Ishikawa (cell line): ENCODE data around the gene NPTX1.

Experiments used
- CEBPB ChIP-seq: IDR thresholded peaks from 2 replicates; pipeline ENCODE4 v1.6.1; 2012
- EGR1 ChIP-seq: IDR thresholded peaks from 2 replicates; pipeline ENCODE4 v1.6.1; 2012
- EP300 ChIP-seq: IDR thresholded peaks from 2 replicates; pipeline ENCODE4 v1.6.1; 2012; ENCODE audit warnings: borderline replicate concordance
- FOXM1 ChIP-seq: IDR thresholded peaks from 2 replicates; pipeline ENCODE4 v1.6.1; 2012; ENCODE audit warnings: low read depth, borderline replicate concordance
- NFIC ChIP-seq: IDR thresholded peaks from 2 replicates; pipeline ENCODE4 v1.6.1; 2012
- RAD21 ChIP-seq: IDR thresholded peaks from 2 replicates; pipeline ENCODE4 v1.6.1; 2012; ENCODE audit warnings: low read depth
- TAF1 ChIP-seq: IDR thresholded peaks from 2 replicates; pipeline ENCODE4 v1.6.1; 2012; ENCODE audit warnings: low read depth, mild to moderate bottlenecking
- TCF12 ChIP-seq: IDR thresholded peaks from 2 replicates; pipeline ENCODE4 v1.6.1; 2012; ENCODE audit warnings: low read depth
- YY1 ChIP-seq: IDR thresholded peaks from 2 replicates; pipeline ENCODE4 v1.6.1; 2012; ENCODE audit warnings: low read depth
- ZBTB7A ChIP-seq: IDR thresholded peaks from 2 replicates; pipeline ENCODE4 v1.6.1; 2012; ENCODE audit warnings: low read depth
- TF ChIP-seq, protein P1 (sequence below): IDR thresholded peaks from 2 replicates; pipeline ENCODE4 v1.6.1; 2012
- TF ChIP-seq, protein P2 (sequence below): IDR thresholded peaks from 2 replicates; pipeline ENCODE4 v1.6.1; 2012
- TF ChIP-seq, protein P3 (sequence below): IDR thresholded peaks from 2 replicates; pipeline ENCODE4 v1.6.1; 2012; ENCODE audit warnings: low read depth, mild to moderate bottlenecking

DNA sequence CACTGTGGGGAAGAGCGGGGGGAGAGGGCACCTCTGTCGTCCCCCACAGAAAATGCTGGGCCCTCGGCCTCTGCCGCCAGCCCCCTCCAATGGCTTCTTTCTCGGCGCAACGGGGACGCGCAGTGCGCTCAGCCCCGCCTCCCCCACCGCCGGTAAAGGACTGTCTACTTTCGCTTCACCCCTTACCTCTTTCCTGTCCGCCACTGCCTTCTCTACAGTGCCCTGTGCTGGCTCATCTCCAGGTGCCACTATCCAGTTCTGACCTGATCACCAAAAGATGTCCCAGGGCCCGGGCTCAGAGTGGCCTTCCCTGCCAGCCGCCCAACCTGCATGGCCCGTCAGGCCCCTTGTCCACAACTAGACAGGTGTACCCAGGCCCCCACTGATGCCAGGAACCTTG lies 54.1 kb downstream of the NPTX1 start:
- no peak for TF ChIP-seq TAF1
- no peak for TF ChIP-seq YY1
- no peak for TF ChIP-seq RAD21
- no peak for TF ChIP-seq CEBPB
- no peak for TF ChIP-seq EP300
- TF ChIP-seq, protein P1, sequence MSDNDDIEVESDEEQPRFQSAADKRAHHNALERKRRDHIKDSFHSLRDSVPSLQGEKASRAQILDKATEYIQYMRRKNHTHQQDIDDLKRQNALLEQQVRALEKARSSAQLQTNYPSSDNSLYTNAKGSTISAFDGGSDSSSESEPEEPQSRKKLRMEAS = no peak
- no peak for TF ChIP-seq TCF12
- TF ChIP-seq, protein P2, sequence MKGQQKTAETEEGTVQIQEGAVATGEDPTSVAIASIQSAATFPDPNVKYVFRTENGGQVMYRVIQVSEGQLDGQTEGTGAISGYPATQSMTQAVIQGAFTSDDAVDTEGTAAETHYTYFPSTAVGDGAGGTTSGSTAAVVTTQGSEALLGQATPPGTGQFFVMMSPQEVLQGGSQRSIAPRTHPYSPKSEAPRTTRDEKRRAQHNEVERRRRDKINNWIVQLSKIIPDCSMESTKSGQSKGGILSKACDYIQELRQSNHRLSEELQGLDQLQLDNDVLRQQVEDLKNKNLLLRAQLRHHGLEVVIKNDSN = no peak
- TF ChIP-seq, protein P3, sequence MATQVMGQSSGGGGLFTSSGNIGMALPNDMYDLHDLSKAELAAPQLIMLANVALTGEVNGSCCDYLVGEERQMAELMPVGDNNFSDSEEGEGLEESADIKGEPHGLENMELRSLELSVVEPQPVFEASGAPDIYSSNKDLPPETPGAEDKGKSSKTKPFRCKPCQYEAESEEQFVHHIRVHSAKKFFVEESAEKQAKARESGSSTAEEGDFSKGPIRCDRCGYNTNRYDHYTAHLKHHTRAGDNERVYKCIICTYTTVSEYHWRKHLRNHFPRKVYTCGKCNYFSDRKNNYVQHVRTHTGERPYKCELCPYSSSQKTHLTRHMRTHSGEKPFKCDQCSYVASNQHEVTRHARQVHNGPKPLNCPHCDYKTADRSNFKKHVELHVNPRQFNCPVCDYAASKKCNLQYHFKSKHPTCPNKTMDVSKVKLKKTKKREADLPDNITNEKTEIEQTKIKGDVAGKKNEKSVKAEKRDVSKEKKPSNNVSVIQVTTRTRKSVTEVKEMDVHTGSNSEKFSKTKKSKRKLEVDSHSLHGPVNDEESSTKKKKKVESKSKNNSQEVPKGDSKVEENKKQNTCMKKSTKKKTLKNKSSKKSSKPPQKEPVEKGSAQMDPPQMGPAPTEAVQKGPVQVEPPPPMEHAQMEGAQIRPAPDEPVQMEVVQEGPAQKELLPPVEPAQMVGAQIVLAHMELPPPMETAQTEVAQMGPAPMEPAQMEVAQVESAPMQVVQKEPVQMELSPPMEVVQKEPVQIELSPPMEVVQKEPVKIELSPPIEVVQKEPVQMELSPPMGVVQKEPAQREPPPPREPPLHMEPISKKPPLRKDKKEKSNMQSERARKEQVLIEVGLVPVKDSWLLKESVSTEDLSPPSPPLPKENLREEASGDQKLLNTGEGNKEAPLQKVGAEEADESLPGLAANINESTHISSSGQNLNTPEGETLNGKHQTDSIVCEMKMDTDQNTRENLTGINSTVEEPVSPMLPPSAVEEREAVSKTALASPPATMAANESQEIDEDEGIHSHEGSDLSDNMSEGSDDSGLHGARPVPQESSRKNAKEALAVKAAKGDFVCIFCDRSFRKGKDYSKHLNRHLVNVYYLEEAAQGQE = no peak
- TF ChIP-seq FOXM1 = no peak
- TF ChIP-seq EGR1 = no peak
- TF ChIP-seq NFIC = no peak
- no peak for TF ChIP-seq ZBTB7A
